Right atrium auricular region (tissue), 2 donors: Measurements from ENCODE around the gene MYOCD. TPM values are rescaled to one million over a fixed set of nuclear protein-coding genes. Genes with fewer than 3 reads are reported as not detected.

Experiments
- DNase-seq: peaks from one replicate; pipeline ENCODE4 v3.0.0-alpha.2; 2019; ENCODE audit warnings: low spot score
- H3K27ac ChIP-seq, 2 donors: fragments of 200-600 bp; sonication (generic); 1 replicate in 1 of 2; 2 replicates in 1 of 2; pipeline ENCODE4 v1.5.1; 2016 to 2019
- H3K27me3 ChIP-seq, 2 donors: fragments of 200-600 bp; sonication (generic); one replicate each; pipeline versions ENCODE4 v1.5.1 to v1.6.0; 2017 to 2019
- H3K36me3 ChIP-seq: fragments of 200-600 bp; sonication (generic); one replicate; pipeline ENCODE4 v1.5.1; 2016
- H3K4me1 ChIP-seq, 2 donors: fragments of 200-600 bp; sonication (generic); one replicate each; pipeline versions ENCODE4 v1.5.1 to v1.6.0; 2017 to 2019
- H3K4me3 ChIP-seq, 2 donors: fragments of 200-600 bp; sonication (generic); 1 replicate in 1 of 2; 2 replicates in 1 of 2; pipeline ENCODE4 v1.5.1; 2017 to 2019; ENCODE audit warnings: mild to moderate bottlenecking in 1 of 2, moderate library complexity in 1 of 2
- H3K9me3 ChIP-seq, 2 donors: fragments of 200-600 bp; sonication (generic); one replicate each; pipeline ENCODE4 v1.5.1; 2019
- CTCF ChIP-seq, 2 donors: fragments of 200-600 bp; sonication (generic); IDR thresholded peaks; one replicate each; pipeline ENCODE4 v1.5.1; 2019; ENCODE audit warnings: antibody characterized with exemption in 2 of 2
- total RNA-seq, 2 donors: library from RNA; depleted of rRNA; stranded (reverse); fragments of >200 nt; gene quantifications; one replicate each; pipeline ENCODE4 v1.1.0, GENCODE V29; 2016

MYOCD gene
- total RNA-seq, 2 donors from 2014 or later, result 50.6 to 65.1 TPM

GRCh38 chr17:12769981-12770380 is 104.3 kb downstream of the MYOCD start:
- no peak overlapping the region for H3K27ac ChIP-seq
- H3K36me3 ChIP-seq, result no peaks in the 10 kb centered on the region
- no peak for DNase-seq
- H3K9me3 ChIP-seq, result no peaks in the 10 kb centered on the region
- H3K4me1 ChIP-seq, result peaks cover 0 to 10% of the 10 kb centered on the region in 2 donors
- TF ChIP-seq CTCF (IDR thresholded peaks at IDR 0.05), result no peak
- no peak overlapping the region for H3K4me3 ChIP-seq
- no peaks in the 10 kb centered on the region for H3K27me3 ChIP-seq

GRCh38 chr17:12773153-12773552 is 107.5 kb downstream of the MYOCD start:
- H3K27me3 ChIP-seq, result no peaks in the 10 kb centered on the region
- TF ChIP-seq CTCF (IDR thresholded peaks at IDR 0.05), result no peak

DNA sequence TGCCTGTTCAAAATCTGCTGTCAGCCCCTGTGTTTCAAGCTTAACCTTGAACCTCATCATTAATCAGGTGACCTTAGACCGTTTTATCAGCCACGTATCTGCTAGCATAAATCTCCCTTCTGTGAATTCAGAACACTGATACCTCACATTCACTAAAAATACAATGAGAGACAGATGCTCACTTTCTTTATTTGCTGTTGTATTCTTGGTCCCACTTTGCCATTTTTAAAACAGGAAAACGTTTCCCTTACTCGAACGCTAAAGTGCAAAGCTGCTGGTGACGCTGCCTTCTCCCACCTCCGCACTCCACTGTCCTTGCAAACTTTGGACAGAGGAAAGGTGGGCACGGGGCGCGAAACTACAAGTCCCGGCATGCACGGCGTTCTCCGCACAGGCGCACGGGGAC is 123.4 kb downstream of the MYOCD start:
- no peaks in the 10 kb centered on the region for H3K27me3 ChIP-seq
- peak overlapping the region; percentile 66 to 74 for H3K4me3 ChIP-seq
- H3K36me3 ChIP-seq, result no peaks in the 10 kb centered on the region
- H3K27ac ChIP-seq, result peak overlapping the region; percentile 29 to 67
- no peak for TF ChIP-seq CTCF (IDR thresholded peaks at IDR 0.05)
- H3K9me3 ChIP-seq, result no peaks in the 10 kb centered on the region
- H3K4me1 ChIP-seq, result peaks cover 0 to 12% of the 10 kb centered on the region in 2 donors
- DNase-seq, result peak; percentile 62

More at GRCh38 chr17:12773153-12773552, 107.5 kb downstream of the MYOCD start:
- Histone ChIP-seq H3K4me1 (no peaks in the 10 kb centered on the region), H3K27ac (no peak overlapping the region), H3K9me3 (no peaks in the 10 kb centered on the region), H3K4me3 (no peak overlapping the region), H3K36me3 (no peaks in the 10 kb centered on the region)
- no peak for DNase-seq

DNA sequence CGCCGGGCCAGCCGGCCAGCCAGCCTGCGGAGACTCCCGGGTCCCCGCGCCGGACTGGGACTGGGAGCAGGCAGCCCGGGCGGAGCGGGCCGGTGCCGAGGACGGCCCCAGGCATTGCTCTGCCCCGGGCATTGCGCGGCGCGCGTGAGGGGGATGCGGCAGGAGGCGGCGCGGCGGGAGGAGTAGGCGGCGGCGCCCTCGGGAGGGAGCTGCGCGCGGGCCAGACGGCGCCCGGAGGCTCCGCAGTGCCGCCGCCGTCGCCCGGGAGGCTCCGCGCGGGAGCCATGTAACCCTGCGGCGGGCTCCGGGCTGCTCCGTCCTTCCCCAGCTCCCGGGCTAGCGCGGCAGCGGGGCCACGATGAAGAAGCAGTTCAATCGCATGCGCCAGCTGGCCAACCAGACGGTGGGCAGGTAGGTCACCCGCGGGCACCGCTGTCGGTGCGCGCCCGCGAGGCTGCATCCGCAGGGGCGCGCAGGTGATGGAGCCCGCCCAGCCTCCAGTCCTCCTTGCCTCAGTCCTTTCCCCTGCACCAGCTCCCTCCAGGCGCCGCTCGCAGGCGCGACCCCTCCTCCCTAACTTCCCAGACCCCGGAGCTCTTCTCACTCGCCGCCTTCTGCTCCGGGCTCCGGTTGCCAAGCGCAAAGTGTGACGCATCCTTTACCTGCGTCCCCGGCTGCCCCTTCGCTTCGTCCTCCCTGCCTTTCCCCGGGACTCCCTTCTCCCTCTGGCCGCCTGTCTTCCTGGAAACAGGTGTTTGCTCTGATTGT is 124.0 kb downstream of the MYOCD start, which contains the start of gene ARHGAP44:
TSS of gene ARHGAP44 (plus strand) at position 18 of the 768 bp plus-strand sequence. CDS start at position 359, 341 bp downstream.
- no peaks in the 10 kb centered on the region for H3K27me3 ChIP-seq
- no peaks in the 10 kb centered on the region for H3K9me3 ChIP-seq
- peak in 1 of 2 donors; percentile 19 for TF ChIP-seq CTCF (IDR thresholded peaks at IDR 0.05)
- peak within 1 kb of the TSS; percentile 66 to 74 for H3K4me3 ChIP-seq
- H3K36me3 ChIP-seq, result no peaks in the 10 kb centered on the region
- no peak for DNase-seq
- peaks cover 0 to 12% of the 10 kb centered on the region in 2 donors for H3K4me1 ChIP-seq
- peak within 1 kb of the TSS; percentile 29 to 67 for H3K27ac ChIP-seq

DNA sequence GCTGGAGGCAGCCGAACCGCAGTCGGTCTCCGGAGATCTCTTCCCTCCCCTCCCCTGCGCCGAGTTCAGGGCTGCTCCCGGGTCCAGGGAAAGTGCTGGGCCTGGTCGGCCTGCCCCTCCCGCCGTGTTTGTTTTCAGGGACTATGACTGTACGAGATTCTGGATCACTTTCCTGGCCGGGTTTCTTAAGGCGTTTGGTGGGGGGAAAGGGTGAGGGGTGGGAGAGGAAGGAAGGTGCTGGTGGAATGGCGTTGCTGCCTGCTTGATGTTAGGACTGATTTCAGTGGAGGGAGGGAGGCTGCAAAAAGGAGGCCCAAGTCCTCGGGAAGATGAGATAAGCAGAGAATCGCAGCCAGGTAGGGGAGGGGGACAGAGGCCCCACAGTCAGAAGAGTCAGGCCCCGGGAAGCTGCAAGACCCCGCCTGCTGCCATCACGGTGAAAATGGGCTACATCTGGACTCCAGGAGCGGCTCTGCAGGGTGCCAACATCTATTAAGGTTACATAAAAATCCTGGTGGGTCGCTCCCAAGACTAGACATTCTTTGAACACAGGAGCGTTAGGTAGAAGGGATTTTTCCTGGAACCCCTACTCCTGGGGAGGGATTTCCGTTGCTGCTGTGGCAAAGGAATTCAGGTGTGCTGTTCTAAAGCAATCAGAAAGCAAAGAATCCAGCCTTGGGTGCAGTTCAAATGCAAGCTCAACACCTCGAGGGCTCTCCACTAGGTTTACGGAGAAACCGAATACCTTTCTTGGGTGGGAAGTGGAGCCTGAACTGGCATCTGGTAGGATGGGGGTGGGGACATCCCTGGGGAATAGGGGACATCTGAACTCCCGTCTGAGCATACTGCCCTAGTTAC is 124.8 kb downstream of the MYOCD start:
- no peaks in the 10 kb centered on the region for H3K36me3 ChIP-seq
- H3K27me3 ChIP-seq, result no peaks in the 10 kb centered on the region
- TF ChIP-seq CTCF (IDR thresholded peaks at IDR 0.05), result no peak
- no peak for DNase-seq
- peak overlapping the region; percentile 66 to 74 for H3K4me3 ChIP-seq
- H3K4me1 ChIP-seq, result peaks cover 0 to 12% of the 10 kb centered on the region in 2 donors
- H3K27ac ChIP-seq, result peak overlapping the region in 1 of 2 donors; percentile 67
- no peaks in the 10 kb centered on the region for H3K9me3 ChIP-seq
